Measurements from ENCODE around the gene CAPN13. TPM values are rescaled to one million over a fixed set of nuclear protein-coding genes. Genes with fewer than 3 reads are reported as not detected.

The CAPN13 gene
- polyA plus RNA-seq, 1 experiment = not detected

DNA sequence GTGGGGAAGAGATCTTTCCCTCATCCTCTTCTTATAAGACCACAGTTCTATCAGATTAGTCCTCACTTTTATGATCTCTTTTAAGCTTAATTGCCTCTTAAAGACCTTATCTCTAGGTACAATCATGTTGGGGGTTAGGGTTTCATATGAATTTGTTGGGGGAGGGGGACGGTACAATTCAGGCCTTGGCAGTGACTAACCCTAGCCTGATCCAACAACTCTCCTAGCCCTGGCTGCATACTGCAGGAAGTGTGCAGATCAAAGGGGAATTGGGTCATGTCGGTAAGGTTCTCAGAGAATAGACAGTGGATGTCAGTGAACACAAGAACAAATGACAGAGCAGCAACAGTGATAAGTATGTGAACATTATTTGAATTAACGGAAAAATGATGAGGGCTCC is 16.4 kb downstream of the CAPN13 start:
- Histone ChIP-seq H3K4me3 (ENCODE audit: low read depth, low read length) (no peak overlapping the region), H3K36me3 (ENCODE audit: control insufficient read depth, insufficient read depth, low read length) (no peaks in the 10 kb centered on the region), H3K27me3 (ENCODE audit: control insufficient read depth, insufficient read depth, low read length) (no peaks in the 10 kb centered on the region)
- POLR2A ChIA-PET = no interaction called here
- DNase-seq (ENCODE audit: low read depth) = no peak
- CTCF ChIA-PET = no interaction called here
- TF ChIP-seq, protein P1, sequence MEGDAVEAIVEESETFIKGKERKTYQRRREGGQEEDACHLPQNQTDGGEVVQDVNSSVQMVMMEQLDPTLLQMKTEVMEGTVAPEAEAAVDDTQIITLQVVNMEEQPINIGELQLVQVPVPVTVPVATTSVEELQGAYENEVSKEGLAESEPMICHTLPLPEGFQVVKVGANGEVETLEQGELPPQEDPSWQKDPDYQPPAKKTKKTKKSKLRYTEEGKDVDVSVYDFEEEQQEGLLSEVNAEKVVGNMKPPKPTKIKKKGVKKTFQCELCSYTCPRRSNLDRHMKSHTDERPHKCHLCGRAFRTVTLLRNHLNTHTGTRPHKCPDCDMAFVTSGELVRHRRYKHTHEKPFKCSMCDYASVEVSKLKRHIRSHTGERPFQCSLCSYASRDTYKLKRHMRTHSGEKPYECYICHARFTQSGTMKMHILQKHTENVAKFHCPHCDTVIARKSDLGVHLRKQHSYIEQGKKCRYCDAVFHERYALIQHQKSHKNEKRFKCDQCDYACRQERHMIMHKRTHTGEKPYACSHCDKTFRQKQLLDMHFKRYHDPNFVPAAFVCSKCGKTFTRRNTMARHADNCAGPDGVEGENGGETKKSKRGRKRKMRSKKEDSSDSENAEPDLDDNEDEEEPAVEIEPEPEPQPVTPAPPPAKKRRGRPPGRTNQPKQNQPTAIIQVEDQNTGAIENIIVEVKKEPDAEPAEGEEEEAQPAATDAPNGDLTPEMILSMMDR (IDR thresholded peaks at IDR 0.05; ENCODE audit: insufficient read depth, low read depth, low read length) = no peak

DNA sequence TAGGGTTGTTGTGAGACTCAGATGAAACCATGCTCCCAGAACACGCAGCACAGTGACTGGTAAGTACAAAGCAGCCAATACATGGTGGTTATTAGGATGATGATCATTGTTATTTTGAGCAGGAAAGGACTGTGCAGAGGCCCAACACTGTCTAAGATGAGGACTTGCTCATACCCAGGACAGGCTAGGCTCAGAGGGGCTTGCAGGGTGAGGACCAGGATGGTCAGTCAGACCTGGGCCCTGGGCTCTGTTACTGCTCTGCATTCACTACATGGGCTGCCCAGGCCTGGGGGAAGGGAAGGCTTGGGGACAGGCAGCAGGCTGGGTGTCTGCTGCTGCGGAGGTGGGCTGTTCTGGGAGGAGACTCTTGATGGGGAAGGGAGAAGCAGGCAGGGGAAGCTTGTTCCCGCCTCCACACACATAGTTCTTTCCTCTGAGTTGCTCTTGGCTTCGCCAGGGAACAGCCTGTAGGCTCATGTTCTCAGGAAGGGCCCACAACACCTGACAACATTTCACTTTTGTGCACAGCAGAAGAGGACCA is 17.5 kb downstream of the CAPN13 start:
- TF ChIP-seq, protein P1 (IDR thresholded peaks at IDR 0.05; ENCODE audit: insufficient read depth, low read depth, low read length) = no peak
- DNase-seq (ENCODE audit: low read depth) = no peak
- POLR2A ChIA-PET = no interaction called here
- no peaks in the 10 kb centered on the region for H3K36me3 ChIP-seq (ENCODE audit: control insufficient read depth, insufficient read depth, low read length)
- CTCF ChIA-PET = no interaction called here
- no peaks in the 10 kb centered on the region for H3K27me3 ChIP-seq (ENCODE audit: control insufficient read depth, insufficient read depth, low read length)
- no peak overlapping the region for H3K4me3 ChIP-seq (ENCODE audit: low read depth, low read length)

DNA sequence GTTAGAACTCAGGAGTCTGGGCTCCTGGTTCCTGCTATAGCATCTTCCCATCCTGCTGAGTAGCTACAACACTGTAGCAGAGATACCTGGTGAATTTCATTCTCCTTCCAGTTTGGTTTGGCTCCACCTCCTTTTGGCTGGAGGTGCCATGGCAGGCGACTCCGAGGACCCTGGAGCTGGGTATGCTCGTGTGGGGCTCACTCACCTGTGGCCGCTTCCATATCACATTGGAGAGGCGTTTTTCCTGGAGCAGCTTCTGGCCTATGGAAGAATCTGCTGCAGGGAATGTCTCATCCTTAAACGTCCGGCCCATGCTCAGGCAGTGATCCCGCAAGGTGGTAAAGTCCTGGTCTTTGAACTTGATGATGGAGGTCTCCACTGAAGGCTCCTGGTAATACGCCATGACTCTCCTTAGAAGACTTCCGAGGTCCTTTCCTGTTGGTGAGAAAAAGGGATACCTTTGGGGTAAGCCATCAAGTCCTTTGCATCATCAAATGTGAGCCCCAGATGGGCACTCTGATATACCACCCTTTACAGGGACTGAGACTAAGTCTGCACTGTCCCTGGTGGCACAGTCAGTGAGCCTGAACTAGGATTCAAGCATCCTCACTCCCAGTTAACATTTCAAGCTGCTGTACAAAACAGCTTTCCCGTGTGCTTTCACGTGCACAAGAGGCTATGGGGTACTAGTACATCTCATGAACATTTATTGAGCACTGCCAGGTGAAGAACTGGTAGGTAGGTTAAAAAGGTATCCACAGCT is 20.1 kb downstream of the CAPN13 start:
- Histone ChIP-seq H3K27me3 (ENCODE audit: control insufficient read depth, insufficient read depth, low read length) (no peaks in the 10 kb centered on the region), H3K36me3 (ENCODE audit: control insufficient read depth, insufficient read depth, low read length) (no peaks in the 10 kb centered on the region), H3K4me3 (ENCODE audit: low read depth, low read length) (no peak overlapping the region)
- ChIA-PET CTCF (no interaction called here), POLR2A (no interaction called here)
- TF ChIP-seq, protein P1 (IDR thresholded peaks at IDR 0.05; ENCODE audit: insufficient read depth, low read depth, low read length) = no peak
- DNase-seq (ENCODE audit: low read depth) = no peak

DNA sequence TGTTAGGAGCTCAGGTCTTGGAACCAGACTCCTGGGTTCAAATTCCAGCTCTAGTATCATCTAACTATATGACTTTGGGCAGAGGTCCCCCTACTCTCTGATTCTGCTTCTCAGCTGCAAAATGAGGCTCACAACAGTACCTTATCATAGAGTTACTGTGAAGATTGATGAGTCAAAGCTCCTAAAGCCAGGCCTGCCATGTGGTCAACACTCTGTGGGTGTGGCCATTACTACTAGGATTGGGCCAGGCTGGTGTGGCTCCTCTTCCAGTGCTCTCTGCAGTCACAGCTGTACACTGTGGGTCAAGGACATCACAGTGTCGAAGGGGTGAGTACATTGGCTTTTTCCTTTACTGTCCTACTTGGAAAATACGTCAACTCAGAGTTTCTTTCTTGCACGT is 22.6 kb downstream of the CAPN13 start:
- ChIA-PET POLR2A (no interaction called here), CTCF (no interaction called here)
- Histone ChIP-seq H3K36me3 (ENCODE audit: control insufficient read depth, insufficient read depth, low read length) (no peaks in the 10 kb centered on the region), H3K4me3 (ENCODE audit: low read depth, low read length) (no peak overlapping the region), H3K27me3 (ENCODE audit: control insufficient read depth, insufficient read depth, low read length) (no peaks in the 10 kb centered on the region)
- TF ChIP-seq, protein P1 (IDR thresholded peaks at IDR 0.05; ENCODE audit: insufficient read depth, low read depth, low read length) = no peak
- no peak for DNase-seq (ENCODE audit: low read depth)

DNA sequence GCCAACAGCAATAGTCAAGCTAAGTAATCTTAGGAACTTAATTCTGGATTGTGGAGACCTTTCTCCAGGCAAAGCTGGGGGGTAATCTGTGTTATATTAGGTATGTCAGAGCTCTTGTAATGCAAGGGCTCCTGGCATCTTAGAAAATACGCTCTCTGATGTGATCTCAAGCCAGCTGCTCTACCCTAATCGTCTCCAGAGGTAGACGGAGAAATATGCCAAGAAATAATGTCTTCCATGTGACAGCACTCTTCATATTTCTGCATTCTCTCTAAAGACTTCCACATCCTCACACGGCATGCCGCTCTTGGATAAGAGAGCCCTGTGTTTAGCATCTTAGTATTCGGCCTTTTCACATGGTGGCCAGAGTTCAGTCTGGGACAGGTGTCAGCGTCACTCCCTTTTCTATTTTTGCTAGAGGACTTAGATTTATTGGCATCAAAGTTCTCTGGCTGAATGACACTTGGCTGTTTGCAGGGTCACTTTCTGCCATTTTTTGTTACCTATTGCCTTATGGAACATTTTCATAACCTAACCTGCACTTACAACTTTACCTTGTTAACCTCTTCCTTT is 25.2 kb downstream of the CAPN13 start:
- TF ChIP-seq, protein P1 (IDR thresholded peaks at IDR 0.05; ENCODE audit: insufficient read depth, low read depth, low read length) = no peak
- CTCF ChIA-PET = no interaction called here

More for the DNA sequence above, 25.2 kb downstream of the CAPN13 start:
- H3K36me3 ChIP-seq (ENCODE audit: control insufficient read depth, insufficient read depth, low read length) = no peaks in the 10 kb centered on the region
- POLR2A ChIA-PET = no interaction called here
- H3K27me3 ChIP-seq (ENCODE audit: control insufficient read depth, insufficient read depth, low read length) = no peaks in the 10 kb centered on the region
- no peak for DNase-seq (ENCODE audit: low read depth)
- H3K4me3 ChIP-seq (ENCODE audit: low read depth, low read length) = no peak overlapping the region
